Epidermal melanocyte (primary cell): ENCODE data around the gene FOXP1.
"Not testable (repeated sequence)": the region's sequence is repeated elsewhere in the genome, so short reads cannot be mapped to it uniquely, and the experiment has no call there.

ENCODE experiments used
- DNase-seq: peaks from one replicate; pipeline ENCODE4 v3.0.0; 2011; ENCODE audit warnings: low spot score; ENCODE audit not compliant: insufficient read length

FOXP1 gene

GRCh38 chr3:71025010-71025409 is 558.5 kb downstream of the FOXP1 start:
- no peak for DNase-seq

GRCh38 chr3:71022551-71023335 is 560.8 kb downstream of the FOXP1 start:
- DNase-seq = peak; percentile 29

GRCh38 chr3:71018799-71019198 is 564.7 kb downstream of the FOXP1 start:
- DNase-seq = no peak

DNA sequence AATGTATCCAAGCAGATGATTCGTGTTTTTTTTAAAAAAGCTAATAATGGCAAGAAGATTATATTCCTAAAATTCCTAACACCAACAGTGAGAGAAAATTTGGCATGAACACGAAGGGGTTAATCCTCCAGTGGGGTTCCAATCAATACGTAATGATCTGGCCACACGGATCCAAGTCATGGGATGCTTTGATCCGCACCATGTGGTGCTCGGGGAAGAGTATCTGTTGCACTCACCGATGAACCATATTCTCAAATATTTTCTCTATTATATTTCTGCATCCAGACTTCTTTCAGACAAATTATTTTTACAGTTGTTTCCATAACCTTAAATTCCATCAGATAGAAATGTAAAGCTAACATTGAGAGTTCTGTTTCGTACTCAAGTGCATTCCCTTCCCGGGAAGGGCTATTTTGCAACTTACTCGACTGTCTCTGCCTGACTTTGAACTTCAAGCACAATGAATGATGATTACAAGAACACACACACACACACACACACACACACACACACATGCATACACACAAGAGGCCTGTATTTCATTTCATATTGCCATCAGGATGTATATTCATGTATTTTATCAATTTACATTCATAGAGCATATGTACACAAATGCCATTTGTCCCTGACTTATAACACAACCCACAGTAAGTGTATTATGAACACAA is 567.2 kb downstream of the FOXP1 start:
- no peak for DNase-seq

GRCh38 chr3:71014616-71015015 is 568.9 kb downstream of the FOXP1 start:
- not testable (repeated sequence) for DNase-seq

DNA sequence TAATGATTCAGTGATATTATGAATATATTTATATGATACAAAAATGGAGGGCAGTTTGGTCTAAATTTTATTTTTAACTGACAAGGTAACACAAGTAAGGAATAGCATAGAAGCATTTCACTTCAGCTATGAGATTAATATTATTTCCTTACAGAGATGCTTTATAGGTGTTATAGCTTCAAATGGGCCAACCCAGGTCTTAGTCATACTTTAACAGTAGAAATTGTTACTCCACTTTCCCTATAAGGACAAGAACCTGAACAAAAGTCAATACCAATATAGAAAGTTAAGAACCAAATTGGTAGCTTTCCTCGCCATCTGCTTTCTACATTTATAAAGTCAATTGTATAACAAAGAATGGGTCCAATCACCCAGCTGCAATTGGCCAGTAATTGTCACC is 570.6 kb downstream of the FOXP1 start:
- DNase-seq = no peak

GRCh38 chr3:71011565-71012287 is 571.8 kb downstream of the FOXP1 start:
- DNase-seq = no peak

- no peak for DNase-seq
Observed at GRCh38 chr3:71010726-71011455, 572.6 kb downstream of the FOXP1 start.

- no peak for DNase-seq
Observed at GRCh38 chr3:71008350-71008935, 575.1 kb downstream of the FOXP1 start.

GRCh38 chr3:71006810-71007785 is 576.4 kb downstream of the FOXP1 start:
- DNase-seq = no peak

GRCh38 chr3:71005702-71006321 is 577.7 kb downstream of the FOXP1 start:
- no peak for DNase-seq

- DNase-seq = no peak
Observed at GRCh38 chr3:71003511-71003910, 580.0 kb downstream of the FOXP1 start.

GRCh38 chr3:71002298-71002697 is 581.2 kb downstream of the FOXP1 start:
- DNase-seq = no peak

GRCh38 chr3:71001303-71001830 is 582.2 kb downstream of the FOXP1 start:
- no peak for DNase-seq

DNA sequence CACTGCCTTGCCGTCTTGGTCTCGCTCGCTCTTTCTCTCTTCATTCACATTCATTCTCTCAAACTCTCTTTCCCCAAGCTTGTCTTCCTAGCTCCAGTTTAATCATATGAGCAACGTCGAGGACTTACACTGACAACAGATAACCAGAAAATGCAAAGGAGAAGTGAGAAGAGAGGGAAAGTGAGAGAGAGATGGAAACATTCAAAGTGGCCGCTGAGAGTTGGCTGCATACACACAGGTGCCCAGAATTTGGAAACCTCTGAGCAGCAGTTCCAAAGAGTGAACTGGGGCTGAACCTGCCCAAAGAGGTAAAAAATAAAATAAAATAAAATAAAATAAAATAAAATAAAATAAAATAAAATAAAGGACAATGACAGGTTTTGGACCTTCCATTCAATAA is 583.0 kb downstream of the FOXP1 start:
- no peak for DNase-seq

- DNase-seq = no peak
Observed at GRCh38 chr3:70999730-71000129, 583.8 kb downstream of the FOXP1 start.

GRCh38 chr3:70996082-70996481 is 587.4 kb downstream of the FOXP1 start:
- DNase-seq = no peak

DNA sequence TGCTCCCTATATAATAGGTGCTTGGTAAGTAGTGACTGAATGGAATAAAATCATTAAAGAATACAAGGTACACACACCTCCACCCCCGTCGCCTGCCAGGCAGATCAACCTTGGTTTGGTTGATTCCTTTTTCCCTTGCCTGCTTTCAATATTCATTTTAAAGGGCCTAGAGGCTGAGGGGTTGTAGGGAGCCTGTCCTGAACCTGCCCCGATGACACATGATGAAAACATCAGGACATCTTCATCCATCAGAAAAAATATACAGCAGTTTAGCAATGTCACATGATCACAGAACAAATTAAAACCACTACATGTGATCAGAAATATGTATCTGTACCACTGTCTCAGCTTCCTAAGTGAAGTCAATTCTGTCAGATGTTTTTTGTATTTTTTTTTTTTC is 588.9 kb downstream of the FOXP1 start:
- DNase-seq = no peak

GRCh38 chr3:70992562-70993204 is 590.8 kb downstream of the FOXP1 start:
- no peak for DNase-seq
